B cell (primary cell): ENCODE results near the gene PRSS38.

Experiments used
- EZH2 ChIP-seq: IDR thresholded peaks from 2 replicates; pipeline ENCODE4 v1.6.1; 2012; ENCODE audit warnings: borderline replicate concordance, low read depth, mild to moderate bottlenecking, moderate library complexity, low read length; ENCODE audit not compliant: insufficient read depth, poor library complexity, severe bottlenecking
- TF ChIP-seq, protein P1 (sequence below): fragments of 200-600 bp; IDR thresholded peaks from one replicate; pipeline ENCODE4 v1.8.0; 2022; ENCODE audit warnings: antibody characterized with exemption, mild to moderate bottlenecking

DNA sequence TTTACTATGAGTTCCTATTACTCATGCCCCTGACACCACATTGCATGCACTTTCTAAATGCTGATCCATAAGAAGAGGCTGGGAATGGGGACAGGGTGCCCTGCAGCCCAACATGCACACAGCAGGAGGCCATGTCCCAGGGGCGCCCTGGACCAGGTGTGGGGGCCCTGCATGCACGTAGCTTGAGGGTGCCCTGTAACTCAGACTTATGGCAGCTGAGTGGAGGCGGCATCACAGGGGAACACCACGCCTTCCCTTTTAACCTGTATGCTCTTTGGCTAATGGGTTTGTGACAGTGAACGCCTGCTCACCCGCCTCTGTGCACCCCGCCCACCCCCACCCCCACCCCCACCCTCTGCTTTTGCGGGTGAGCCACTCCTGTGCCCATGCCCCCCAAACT, 44.1 kb upstream of the PRSS38 start:
- TF ChIP-seq, protein P1, sequence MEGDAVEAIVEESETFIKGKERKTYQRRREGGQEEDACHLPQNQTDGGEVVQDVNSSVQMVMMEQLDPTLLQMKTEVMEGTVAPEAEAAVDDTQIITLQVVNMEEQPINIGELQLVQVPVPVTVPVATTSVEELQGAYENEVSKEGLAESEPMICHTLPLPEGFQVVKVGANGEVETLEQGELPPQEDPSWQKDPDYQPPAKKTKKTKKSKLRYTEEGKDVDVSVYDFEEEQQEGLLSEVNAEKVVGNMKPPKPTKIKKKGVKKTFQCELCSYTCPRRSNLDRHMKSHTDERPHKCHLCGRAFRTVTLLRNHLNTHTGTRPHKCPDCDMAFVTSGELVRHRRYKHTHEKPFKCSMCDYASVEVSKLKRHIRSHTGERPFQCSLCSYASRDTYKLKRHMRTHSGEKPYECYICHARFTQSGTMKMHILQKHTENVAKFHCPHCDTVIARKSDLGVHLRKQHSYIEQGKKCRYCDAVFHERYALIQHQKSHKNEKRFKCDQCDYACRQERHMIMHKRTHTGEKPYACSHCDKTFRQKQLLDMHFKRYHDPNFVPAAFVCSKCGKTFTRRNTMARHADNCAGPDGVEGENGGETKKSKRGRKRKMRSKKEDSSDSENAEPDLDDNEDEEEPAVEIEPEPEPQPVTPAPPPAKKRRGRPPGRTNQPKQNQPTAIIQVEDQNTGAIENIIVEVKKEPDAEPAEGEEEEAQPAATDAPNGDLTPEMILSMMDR = no peak
- no peak for TF ChIP-seq EZH2
